Mucosa of gallbladder (tissue), 1 donor: ENCODE measurements around the gene SIN3B. TPM values are rescaled to one million over a fixed set of nuclear protein-coding genes. Genes with fewer than 3 reads are reported as not detected.

ENCODE experiments used
- DNase-seq: peaks from one replicate; pipeline ENCODE4 v3.0.0-alpha.2; 2020; ENCODE audit warnings: low spot score
- total RNA-seq: library from RNA; stranded (reverse); gene quantifications from one replicate; pipeline ENCODE4 v1.2.1, GENCODE V29; 2021
- donor health status: DM: no; HTN: no; CAD: no.

Gene SIN3B
- total RNA-seq, 1 donor from 2014 or later = 46.0 TPM

DNA sequence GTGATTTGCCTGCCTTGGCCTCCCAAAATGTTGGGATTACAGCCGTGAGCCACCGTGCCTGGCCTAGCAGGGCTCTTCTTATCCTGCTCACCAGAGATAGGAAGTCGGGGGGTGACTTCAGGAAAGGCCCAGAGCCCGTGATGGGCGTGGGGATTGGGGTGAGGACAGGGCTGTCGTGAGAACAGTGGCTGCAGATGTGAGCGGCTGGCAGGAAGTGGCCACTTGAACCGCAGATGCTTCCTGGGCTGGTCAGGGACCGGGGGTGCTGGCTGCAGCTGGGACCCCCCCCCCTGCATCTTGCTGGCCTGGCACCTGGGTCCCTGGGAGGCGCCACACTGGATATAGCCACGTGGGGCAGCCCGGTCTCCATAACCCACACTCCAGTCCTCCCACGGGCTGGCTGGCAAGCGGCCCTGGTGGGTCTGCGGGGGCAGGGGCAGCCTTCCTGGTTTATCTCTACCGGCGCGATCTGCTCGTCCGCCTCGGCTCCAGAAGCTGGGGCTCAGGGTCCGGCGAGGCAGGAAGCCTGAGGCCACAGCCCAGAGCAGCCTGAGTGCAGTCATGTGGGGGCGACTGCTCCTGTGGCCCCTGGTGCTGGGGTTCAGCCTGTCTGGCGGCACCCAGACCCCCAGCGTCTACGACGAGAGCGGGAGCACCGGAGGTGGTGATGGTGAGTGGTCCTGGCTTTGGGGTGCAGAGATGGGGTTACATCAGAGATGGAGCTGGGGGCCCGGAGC, 59.6 kb downstream of the SIN3B start, which contains the start of gene F2RL3:
F2RL3 (plus strand) TSS at position 371 of the 737 bp plus-strand sequence; CDS start at position 562, 191 bp downstream.
- peak; percentile 21 for DNase-seq

DNA sequence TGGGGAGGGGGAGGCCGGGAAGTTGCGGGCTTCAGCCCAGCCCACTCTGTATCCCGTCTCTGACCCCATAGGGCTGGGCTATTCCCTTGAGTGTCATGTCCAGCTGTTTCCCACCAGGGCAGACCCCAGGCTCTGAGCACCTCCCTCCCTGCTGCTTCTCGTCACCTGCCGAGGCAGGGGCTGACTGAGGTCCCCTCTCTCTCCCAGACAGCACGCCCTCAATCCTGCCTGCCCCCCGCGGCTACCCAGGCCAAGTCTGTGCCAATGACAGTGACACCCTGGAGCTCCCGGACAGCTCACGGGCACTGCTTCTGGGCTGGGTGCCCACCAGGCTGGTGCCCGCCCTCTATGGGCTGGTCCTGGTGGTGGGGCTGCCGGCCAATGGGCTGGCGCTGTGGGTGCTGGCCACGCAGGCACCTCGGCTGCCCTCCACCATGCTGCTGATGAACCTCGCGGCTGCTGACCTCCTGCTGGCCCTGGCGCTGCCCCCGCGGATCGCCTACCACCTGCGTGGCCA, 60.2 kb downstream of the SIN3B start:
- no peak for DNase-seq

DNA sequence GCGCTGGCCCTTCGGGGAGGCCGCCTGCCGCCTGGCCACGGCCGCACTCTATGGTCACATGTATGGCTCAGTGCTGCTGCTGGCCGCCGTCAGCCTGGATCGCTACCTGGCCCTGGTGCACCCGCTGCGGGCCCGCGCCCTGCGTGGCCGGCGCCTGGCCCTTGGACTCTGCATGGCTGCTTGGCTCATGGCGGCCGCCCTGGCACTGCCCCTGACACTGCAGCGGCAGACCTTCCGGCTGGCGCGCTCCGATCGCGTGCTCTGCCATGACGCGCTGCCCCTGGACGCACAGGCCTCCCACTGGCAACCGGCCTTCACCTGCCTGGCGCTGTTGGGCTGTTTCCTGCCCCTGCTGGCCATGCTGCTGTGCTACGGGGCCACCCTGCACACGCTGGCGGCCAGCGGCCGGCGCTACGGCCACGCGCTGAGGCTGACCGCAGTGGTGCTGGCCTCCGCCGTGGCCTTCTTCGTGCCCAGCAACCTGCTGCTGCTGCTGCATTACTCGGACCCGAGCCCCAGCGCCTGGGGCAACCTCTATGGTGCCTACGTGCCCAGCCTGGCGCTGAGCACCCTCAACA, 60.8 kb downstream of the SIN3B start:
- DNase-seq = no peak

DNA sequence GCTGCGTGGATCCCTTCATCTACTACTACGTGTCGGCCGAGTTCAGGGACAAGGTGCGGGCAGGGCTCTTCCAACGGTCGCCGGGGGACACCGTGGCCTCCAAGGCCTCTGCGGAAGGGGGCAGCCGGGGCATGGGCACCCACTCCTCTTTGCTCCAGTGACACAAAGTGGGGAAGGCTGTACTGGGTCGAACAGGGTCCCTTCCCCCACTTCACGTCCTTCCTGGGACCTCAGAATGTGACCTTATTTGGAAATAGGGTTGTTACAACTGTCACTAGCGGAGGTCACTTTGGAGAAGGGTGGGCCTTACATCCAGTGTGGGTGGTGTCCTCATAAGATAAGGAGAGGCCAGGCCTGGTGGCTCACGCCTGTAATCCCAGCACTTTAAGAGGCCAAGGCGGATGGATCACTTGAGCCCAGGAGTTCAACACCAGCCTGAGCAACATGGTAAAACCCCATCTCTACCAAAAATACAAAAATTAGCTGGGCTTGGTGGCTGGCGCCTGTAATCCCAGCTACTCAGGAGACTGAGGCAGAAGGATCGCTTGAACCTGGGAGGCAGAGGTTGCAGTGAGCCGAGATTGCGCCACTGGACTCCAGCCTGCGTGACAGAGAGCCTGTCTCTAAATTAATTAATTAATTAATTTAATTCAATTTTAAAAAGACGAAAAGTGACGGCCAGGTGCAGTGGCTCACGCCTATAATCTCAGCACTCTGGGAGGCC, 61.4 kb downstream of the SIN3B start:
- no peak for DNase-seq

DNA sequence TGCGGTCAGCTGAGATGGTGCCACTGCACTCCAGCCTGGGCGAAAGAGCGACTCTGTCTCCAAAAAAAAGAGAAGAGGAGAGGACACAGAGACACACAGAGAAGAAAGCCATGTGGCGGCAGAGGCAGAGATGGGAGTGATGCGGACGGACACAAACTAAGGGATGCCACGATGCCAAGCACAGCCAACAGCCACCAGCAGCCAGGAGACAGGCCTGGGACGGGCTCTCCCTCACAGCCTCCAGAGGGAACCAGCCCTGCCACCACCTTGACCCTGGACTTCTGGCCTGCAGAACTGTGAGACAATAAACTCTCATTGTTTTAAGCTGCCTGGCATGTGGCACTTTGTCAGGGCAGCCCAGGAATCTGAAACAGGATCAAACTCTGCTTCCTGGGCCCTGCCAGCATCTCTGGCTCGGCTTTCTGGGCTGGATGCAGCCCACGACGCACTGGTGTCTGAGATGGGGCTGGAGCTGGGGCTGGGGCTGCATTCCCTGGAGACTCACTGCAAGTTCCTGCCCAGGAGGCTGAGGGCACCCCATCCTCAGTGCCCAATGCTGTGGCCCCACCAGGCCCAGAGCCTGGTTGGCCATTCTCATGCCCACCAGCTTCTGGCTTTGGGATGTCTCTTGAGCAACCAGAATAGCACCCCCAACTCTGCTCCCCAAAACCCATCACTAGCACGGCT, 62.6 kb downstream of the SIN3B start:
- no peak for DNase-seq

DNA sequence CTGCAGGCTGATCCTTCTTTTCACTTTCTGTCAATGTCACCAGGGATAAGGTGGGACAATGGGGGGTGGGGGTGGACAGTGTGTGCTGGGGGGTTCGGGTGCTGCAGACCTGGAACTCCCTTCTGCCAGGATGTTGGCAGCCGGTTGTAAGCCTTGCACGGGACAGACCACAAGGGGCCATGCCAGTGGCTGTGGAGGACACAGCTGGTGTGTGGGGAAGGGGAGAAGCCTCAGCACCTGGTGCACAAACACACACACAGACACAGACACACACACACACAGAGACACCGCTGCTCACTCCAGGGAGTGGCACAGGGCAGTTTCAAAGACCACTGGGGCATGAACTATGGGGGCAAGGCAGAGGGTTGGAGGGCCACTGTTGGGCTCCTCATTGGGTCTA, 63.2 kb downstream of the SIN3B start:
- no peak for DNase-seq

DNA sequence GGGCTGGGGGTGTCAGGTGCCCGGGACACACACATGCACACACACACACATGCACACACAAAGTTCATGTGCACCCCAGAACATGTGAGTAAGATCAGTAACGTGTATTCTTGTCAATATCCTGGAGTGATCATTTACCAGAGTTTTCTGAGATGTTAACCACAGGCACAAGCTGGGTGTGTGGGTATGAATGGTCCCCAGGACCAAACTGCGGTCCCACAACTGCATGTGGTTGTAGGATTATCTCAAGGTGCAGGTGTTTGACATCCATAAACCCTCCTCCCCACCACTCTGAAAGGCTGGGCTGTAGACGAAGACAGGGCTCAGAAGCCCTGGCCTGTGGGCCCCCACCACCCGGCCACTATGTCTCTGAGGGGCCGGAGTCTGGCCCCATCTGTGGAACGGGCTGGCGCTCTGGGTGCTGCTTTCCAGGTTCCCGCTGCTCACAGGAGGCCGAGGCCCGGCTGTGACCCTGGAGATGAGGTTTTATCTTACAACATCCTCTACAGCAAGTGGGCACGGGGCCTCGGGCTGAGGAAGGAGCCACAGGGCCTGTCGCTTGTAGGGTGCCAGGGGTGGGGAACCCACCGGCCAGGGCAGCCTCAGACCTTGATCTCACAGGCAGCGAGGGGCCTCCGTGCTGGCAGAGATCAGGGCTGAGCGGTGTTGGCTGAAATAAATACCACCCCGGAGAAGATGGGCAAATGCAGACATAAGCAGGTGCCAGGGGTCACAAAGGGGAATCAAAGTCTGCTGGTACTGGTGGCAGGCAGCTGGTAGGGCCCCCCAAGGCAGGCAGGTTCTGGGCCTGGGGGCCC, 63.9 kb downstream of the SIN3B start:
- no peak for DNase-seq

DNA sequence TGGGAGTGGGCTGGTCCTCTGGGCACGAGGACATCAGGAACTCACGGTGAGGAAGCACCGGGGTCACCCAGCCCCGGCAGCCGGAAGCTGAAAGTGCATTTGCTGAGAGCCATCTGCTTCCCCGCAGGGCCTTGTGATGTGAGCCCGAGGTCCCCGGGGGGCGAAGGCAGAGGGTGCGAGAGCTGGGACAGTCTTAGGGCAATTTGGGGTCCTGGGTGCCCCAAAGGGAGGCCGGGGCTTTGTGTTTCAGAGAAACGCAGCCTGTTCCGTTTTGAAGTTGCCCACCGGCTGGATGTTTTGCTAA, 64.4 kb downstream of the SIN3B start:
- DNase-seq = no peak

DNA sequence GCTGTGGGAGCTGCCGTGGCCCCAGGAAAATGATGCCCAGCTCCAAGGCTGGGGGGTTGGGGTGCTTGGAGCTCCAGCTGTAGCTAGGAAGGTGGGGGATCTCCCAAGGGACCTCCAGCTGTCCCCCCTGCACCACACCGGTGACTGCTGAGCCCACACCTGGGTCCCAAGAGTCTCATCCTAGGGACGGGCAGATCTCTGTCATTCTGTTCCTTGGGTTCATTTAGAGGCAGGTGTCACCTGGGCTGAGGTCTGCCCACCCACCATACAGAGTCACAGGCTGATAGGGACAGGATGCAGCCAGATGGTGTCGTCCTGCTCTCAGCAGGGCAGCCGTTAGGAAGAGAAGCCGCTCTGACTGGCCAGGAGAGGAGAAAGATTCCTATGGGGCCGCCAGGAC, 64.9 kb downstream of the SIN3B start:
- DNase-seq = no peak

DNA sequence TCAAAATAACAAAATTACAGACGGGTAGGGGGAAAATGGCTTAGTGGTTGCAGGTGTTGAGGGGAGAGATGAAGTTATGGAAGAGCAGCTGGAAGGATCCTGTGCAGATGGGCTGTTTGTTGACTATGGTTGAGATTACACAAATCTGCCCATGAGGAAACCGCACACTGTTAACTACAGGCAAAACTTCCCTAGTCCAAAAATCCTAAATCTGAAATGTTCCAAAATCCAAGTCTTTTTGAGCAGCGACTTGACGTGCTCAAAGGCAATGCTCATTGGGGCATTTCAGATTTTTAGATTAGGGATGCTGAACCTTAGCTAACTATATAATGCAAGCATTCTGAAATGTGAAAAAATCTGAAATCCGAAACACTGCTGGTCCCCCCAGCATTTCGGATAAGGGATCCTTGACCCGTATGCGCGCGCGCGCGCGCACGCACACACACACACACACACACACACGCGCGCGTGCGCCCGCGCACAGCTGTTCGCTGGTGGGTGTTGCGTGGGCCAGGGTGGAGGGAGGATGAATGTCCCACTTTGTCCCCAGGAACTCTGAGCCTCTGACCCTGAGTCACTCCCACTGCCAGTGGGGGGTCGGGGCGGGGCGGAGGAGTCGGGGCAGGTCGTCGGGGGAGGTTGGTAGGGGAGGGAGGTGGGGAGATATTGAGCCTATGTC, 66.4 kb downstream of the SIN3B start:
- DNase-seq = no peak

DNA sequence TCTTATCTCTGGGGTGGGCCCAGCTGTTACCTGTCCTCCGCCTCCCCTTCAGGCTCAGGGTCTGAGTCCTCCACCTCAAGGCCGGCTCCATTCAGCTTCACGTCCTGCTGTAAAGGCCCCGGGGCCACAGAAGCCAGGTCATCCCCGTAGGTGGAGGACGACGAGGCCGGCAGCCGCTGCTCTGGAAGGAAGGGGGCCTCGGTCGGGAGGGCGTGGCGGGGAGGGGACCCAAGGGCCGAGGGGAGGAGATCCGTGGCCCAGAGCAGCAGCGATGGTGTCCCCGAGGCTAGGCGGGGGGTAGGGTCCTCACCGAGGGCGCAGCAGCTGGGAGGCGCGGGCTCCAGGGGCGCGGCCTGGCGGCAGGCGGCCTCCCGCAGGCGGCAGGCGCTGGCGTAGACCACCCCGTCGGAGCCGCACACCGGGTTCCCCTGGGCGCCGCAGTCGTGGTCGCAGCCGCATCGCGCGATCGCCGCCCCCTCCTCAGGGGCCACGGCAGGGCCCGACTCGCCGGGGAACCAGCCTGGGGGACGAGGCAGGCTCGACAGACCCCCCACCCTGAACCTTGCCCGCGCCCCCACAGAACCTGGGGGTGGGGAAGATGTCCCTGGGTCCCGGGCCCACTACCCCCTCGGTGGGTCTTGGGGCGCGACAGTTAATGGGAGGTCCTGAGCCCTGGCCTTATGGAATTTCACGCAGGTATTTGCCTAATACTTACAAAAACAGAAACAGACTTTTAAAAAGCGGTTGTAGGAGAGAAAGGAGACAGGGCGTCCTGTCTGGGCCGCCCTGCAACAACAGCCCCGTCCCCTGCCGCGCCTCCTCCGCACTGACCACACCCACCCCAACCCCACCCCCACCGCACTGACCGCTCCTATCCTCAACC, 67.2 kb downstream of the SIN3B start:
- no peak for DNase-seq

DNA sequence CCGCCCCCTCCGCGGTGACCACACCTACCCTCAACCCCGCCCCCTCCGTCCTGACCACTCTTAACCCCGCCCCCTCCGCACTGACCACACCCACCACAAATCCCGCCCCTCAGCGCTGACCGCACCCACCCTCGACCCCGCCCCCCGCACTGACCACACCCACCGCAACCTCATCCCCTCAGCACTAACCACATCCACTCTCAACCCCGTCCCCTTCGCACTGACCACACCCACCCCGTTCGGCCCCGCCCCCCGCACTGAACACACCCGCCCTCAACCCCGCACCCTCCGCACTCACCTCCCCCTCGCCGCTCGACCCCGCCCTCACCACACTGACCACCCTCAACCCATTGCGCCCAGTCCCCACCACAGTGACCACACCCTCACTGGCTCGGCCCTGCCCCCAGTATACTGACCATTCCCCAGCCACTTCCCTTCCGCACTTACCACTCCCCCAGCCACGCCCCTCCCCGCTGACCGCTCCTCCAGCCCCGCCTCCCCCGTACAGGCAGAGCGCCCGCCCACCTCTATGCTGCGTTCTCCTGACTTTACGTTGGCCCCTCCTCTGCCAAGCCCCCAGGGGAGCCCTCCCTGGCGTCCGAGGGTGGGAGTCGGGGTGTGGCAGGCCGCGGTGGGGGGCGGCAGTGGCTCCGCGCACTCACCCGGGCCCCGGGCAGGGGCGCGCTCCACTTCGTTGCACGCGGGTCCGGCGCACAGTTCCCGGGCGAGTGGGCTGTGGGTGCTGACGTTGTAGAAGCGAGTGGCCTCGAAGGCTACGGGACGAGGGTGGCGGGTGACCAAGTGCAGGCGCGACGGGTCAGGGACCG, 68.0 kb downstream of the SIN3B start:
- DNase-seq = peak; percentile 92

DNA sequence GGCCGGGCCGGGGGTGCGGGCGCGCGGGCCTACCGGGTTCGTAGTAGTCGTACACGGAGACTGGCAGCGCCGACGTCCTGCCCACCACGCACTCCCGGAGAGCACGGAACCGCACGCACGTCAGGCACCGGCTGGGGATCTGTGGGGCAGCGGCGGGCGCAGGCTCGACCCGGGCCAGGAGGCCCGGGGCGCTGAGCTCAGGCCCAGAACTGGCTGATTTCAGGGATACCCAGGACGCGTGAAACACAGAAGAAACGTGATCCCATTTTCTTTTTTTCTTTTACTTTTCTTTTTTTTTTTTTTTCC, 68.6 kb downstream of the SIN3B start:
- no peak for DNase-seq

DNA sequence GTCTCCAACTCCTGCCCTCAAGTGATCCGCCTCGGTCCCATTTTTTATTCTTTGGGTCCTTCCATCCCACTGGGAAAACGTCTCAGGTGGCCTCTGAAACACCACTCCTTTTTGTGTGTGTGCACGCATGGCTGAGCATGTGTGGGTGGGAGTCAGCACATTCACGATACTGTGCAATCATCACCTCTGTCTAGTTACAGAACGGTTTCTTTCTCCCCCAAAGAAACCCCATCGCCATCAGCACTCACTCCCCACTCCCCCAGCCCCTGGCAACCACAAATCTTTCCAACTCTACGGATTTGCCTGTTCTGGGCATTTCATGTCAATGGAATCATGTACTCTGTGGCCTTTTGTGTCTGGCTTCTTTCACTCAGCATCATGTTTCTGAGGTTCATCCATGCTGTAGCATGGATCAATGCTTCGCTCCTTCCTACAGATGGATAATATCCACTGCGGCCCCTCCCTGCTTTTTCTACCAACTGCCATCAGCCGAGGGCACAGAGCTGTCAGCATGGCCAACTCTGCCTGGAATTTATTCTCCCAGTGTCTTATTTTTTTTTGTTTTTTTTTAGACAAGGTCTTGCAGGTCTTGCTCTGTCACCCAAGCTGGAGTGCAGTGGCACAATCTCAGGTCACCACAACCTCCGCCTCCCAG, 69.3 kb downstream of the SIN3B start:
- DNase-seq = no peak

DNA sequence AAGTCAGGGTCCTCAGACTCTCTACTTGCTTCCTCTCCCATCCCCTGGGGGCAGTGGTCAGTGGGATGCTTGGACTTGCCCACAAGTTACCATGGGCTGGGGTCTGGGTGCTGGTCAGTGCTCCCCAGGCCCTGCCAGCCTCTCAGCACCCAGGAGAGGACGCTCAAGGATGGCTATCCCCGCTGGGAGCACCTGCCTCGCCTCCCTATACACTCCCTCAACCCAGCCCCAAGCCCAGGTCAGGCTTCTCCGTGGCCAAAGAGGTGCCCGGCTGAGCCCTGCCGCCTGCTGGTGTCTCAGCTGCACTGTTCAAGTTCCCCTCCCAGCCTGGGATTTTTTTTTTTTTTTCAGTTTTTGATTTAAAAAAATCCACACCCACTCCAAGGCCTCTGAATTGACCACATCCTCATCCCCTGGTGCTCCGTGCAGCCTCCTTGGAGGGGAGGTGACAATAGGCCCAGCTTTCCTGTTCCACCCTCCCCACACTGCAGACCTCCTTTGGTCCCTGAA, 70.4 kb downstream of the SIN3B start:
- DNase-seq = no peak

DNA sequence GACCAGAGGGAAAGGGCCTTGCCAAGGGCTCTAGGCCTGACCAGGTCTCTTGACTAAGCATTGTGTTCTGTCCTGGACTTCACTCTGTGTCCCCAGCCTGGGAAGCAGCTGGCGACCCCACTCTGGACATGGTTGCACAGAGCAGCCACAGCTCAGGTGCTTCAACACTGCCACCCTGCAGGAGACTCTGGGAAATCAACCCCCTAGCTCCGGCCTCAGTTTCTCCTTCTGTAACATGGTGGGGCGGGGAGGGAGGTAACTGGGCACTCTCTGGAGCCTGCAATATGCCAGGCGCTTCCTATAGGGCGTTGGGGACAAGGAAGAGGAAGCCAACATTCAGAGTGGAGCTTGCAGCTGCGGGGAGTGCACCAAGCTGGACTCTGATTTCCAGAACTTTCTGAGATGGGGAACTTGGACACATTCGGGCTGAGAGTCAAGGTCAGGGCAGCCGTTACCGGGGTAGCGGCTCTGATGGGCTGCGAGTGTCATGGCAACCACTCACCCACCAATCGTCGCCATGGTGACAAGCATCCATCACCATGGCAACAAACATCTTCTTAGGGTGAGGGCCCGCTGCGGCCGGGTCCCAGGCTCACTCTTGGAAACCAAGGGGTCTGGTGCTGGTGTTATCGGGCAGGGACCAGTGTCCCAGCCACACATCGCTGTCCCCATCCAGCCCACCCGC, 72.4 kb downstream of the SIN3B start:
- DNase-seq = no peak

DNA sequence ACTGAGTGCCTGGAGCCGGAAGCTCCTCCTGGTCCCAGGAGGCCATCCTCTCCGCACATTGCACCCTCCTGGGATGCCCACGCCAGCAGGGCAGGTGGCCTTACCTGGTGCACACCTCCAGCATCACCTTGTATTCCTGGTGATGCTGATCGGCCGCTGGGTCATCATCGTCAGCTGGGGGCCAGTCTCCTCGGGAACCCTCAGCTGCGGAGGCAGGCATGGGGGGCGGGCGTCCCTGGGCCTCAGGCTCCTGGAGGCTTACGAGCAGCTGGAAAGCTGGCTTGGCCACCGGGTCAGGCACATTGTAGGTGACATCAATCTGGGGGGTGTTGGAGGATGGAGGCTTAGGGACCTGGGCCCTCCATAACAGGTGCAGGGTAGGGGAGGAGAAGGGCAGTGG, 73.3 kb downstream of the SIN3B start:
- no peak for DNase-seq

DNA sequence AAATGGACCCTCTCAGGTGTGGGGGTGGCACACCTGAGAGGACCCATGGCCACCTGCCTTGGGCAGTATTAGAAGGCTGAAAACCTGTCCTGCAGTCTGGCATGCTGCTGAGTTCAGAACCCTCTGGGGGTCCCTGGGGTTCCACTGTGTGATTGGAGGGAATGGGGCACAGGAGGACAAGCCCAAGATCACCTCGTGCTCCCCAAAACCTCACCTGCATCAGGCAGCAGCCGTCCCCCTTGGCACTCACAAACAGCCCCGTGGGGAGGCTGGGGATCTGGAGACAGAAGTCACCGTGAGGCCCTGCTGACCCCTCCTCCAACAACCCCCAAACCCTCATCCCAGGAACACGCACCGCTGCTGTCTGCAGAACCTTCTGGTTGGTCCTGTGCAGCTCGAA, 74.1 kb downstream of the SIN3B start:
- no peak for DNase-seq
